Muscle of back (tissue), 11 donors: ENCODE results near the gene KCNIP1. TPM values are rescaled to one million over a fixed set of nuclear protein-coding genes. Genes with fewer than 3 reads are reported as not detected.

Experiments used
- DNase-seq, 3 donors: peaks; one replicate each; pipeline versions ENCODE4 v3.0.0 to v3.0.0-alpha.2; 2013
- polyA plus RNA-seq, 10 donors: library from polyadenylated mRNA; unstranded; fragments of 120-200 nt; gene quantifications; one replicate each; pipeline ENCODE4 v1.2.1, GENCODE V29; 2013; ENCODE audit not compliant: insufficient read length in 10 of 10

Gene KCNIP1
- polyA plus RNA-seq, 10 donors = 3.3 to 5.9 (median 5.1) TPM

GRCh38 chr5:170782438-170782837, 278.6 kb downstream of the KCNIP1 start:
- DNase-seq = no peak

GRCh38 chr5:170783498-170784247, 279.9 kb downstream of the KCNIP1 start, which contains the start of gene GABRP:
GABRP (plus strand) TSS chr5:170783725; CDS start chr5:170788616, 4,891 bp downstream.
- DNase-seq = no peak

- peak; percentile 8 to 62 (median 32) for DNase-seq
Observed at GRCh38 chr5:170785416-170785815, 281.6 kb downstream of the KCNIP1 start.

Other genes with a start within 250 kb of the KCNIP1 start
- gene LCP2, start 206.2 kb upstream of the KCNIP1 start, polyA plus RNA-seq = 10 to 100 TPM in 1 of 10 donors, 1 to 10 TPM in 9; 3.5 to 16.6 (median 6.2) TPM
- under 1 TPM; 0.30 to 0.83 (median 0.55) TPM for gene KCNMB1, start 114.7 kb upstream of the KCNIP1 start, polyA plus RNA-seq